Measurements from ENCODE around the gene ADGRV1.
A peak's percentile ranks its signal among the peaks of the same experiment; 100 is the strongest.

- TF ChIP-seq CTCF (IDR thresholded peaks at IDR 0.05) (peak in 3 of 4 experiments; percentile 27 to 44 (median 40)), POLR2AphosphoS5 (IDR thresholded peaks at IDR 0.05) (no peak)
Observed at GRCh38 chr5:90709323-90710155, 150.9 kb downstream of the ADGRV1 start.

All from prostate gland (tissue), 2 donors.